Hematopoietic multipotent progenitor cell treated with erythropoietin and hydrocortisone succinate and interleukin-3 and kit ligand, for 6 days (in vitro differentiated cells): ENCODE measurements around the gene CD82.

Experiments used
- DNase-seq: peaks from one replicate; pipeline ENCODE4 v3.0.0-alpha.2; 2015

Gene CD82

GRCh38 chr11:44602891-44603310, 37.4 kb downstream of the CD82 start:
- no peak for DNase-seq

GRCh38 chr11:44604171-44604581, 38.7 kb downstream of the CD82 start:
- DNase-seq = no peak

DNA sequence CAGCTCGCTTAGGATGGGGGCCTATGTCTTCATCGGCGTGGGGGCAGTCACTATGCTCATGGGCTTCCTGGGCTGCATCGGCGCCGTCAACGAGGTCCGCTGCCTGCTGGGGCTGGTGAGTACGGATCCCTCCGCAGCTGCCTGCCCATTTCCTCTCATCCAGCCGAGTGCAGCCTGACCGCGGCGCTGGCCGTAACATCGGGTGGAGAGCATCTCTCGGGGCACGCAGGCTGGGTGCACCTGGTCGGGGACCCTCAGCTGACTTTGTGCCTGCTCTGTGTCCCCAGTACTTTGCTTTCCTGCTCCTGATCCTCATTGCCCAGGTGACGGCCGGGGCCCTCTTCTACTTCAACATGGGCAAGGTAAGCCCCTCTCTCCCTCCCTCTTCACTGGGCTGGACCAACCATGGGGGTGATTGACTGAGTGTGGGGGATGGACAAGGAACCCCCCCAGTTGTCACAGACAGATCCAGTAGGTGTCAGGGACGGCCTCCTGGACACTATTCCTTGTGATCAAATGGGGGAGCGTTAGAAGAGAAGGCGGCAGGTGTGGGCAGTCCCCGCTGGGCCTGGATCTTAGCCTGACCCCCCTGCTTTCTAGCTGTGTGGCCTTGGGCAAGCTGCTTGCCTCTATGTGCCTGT, 39.7 kb downstream of the CD82 start:
- DNase-seq = no peak

GRCh38 chr11:44605965-44606364, 40.5 kb downstream of the CD82 start:
- DNase-seq = no peak

- no peak for DNase-seq
Observed at GRCh38 chr11:44606472-44606871, 41.0 kb downstream of the CD82 start.

DNA sequence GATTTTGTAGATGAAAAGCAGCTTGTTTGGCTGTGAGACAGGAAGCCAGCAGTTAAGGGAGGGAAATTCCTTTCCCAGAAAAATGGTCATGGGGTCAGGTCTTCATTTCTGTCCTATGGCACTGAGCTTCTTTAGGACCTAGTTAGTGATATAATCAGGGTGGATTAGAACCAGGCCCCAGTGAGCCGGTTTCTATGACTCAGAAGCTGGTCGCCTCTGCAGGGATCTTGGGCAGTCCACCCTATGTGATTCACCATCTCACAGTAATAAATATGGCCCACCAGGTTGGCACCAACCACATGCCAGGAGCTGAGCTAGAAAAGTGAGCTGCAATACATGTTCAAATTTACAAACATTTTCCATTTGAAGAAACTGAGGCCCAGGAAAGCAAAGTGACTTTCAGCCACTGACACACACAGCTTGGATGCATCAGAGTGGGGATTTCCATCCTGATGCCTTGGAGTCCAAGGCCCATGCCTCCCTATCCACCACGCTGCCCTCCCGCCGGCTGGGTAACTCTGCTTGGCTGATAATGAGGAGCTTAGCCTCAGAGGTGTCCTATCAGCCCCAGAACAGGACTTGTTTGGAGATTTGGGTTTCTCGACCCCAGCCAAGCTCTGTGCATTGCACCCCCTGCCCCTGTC, 42.0 kb downstream of the CD82 start:
- peak; percentile 55 for DNase-seq

DNA sequence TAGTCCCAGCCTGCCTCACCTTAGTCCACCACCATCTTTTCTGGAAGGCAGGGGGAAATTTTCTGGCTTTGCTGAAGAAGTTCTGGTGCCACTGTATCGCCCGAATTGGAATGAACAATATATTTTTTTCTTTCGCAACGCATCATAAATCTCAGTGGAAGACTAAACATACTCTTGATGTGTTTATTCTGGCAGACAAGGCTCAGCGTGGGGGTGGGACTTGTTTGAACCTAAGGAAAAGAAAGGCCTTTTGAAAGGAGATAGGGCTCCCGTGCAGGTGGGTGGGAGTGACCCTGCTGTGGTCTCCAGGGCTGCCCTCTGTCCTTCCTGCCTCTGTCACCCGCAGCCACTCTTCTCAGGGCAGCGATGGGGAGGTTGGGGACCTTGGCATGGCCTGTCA, 42.5 kb downstream of the CD82 start:
- no peak for DNase-seq

DNA sequence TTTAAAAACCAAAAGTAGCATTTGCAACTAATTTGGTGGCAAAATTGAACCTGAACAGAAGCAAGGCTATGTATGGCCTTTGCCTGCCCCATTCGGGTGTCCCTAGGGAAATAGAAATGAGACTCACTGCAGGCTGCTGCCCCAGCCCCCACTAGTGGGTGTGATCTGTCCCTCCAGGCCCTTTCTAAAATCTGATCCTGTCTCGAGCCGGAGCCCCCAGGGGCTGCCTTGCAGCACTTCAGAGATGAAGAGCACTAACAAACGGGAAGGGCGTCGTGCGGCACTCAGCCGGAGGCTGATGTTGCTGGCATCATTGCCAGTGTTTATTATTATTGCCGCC, 43.2 kb downstream of the CD82 start:
- DNase-seq = no peak

DNA sequence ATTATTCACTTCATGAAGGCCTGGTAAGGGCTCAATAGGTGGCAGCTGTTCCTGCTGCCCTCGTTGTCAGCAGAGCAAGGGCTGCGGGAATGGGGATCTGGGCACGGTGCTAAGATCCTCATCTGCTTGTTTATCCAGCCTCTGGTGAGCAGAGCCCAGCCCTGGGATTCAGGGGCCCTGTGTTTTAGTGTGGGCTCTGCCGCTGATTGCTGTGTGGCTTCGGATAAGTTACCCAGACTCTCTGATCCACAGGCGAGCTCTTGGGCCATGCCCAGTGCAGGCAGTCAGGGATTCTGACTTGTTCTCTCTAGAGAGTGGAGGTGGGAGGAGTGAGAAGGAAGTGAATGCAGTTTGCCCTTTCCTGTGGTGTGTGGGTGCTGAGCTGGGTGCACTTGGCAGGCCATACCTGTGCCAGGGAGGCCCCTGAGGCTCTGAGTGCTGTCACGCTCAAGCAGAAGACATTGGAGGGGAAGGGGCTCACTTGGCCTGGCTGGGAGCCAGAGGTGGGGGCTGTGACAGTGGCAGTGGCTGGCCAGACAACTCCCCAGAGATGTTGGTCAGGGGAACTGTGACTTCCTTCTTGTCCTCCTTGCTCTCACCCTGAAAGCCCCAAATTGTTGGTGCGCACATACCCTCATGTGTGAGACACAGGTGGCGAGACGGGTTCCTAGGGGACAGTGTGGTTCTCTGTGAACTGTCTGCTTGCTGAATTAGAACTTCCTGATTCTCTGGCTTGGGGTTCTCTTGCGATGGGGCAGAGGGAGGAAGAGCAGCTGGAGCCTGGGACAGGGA, 43.7 kb downstream of the CD82 start:
- no peak for DNase-seq

- DNase-seq = no peak
Observed at GRCh38 chr11:44609783-44610155, 44.3 kb downstream of the CD82 start.

GRCh38 chr11:44610186-44610955, 44.9 kb downstream of the CD82 start:
- DNase-seq = no peak

GRCh38 chr11:44611088-44611487, 45.6 kb downstream of the CD82 start:
- DNase-seq = no peak

DNA sequence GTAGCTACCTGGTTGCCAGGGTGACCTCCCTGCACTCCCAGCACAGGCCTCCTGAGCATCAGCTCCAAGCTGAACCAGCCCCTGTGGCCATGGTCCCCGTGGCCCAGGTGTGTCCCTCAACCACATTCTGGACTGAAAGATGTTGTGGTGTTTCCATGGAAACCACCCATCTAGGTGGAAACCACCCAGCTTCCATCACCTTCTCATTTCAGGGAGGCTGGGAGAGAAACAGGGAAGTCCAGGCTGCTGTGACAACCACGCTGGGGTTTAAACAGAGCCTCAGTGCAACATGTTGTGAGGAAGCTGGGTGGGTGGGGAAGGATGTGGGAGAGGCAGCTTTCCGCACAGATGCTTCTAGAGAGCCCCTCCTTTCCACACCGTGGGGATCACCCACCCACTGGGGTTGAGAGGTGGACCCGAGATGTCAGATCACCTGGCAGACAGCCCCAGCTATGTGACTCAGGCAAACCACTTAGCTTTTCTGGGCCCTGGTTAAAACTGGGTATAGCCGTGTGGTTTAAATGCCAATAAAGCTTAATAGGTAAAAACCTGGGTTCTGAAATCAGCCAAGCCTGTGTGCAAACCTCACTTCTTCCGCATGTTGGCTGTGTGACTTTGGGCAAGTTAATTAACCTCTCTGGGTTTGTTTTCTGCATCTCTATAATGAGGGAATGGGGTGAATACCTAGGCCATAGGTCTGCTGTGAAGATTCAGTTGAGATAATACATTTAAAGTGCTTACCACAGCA, 46.4 kb downstream of the CD82 start:
- peak; percentile 24 for DNase-seq

- DNase-seq = peak; percentile 84
Observed at GRCh38 chr11:44613153-44613552, 47.7 kb downstream of the CD82 start.

GRCh38 chr11:44614281-44614775, 48.9 kb downstream of the CD82 start:
- peak; percentile 88 for DNase-seq

DNA sequence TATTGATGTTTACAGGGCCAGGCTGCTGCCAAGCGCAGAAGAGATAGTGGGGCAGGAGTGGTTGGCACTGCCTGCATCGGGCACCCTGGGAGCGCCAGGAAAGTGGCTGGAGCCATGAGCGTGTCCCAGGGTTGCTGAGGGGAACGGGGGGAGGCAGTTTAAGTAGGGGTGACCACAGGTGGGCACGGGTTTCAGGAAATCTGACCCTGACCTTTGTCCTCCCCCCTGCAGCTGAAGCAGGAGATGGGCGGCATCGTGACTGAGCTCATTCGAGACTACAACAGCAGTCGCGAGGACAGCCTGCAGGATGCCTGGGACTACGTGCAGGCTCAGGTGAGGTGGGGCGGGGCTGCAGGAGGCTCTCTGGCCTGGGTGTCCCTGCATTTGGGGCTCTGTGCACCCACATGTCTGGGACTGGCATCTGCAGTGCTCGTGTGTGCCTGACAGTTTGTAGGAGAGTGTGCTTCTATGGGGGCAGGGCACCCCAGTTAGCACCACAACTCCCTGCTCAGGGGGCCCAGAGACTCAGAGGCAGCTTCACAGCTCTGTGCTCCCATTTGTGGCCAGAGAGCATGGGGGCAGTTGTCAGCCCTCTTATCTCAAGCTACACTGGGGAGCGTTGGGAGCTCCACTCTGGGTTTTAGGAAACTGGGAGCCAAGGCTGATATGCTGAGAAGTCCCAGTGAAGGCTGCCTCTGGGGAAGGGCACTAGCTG, 49.7 kb downstream of the CD82 start:
- DNase-seq = peak; percentile 63

DNA sequence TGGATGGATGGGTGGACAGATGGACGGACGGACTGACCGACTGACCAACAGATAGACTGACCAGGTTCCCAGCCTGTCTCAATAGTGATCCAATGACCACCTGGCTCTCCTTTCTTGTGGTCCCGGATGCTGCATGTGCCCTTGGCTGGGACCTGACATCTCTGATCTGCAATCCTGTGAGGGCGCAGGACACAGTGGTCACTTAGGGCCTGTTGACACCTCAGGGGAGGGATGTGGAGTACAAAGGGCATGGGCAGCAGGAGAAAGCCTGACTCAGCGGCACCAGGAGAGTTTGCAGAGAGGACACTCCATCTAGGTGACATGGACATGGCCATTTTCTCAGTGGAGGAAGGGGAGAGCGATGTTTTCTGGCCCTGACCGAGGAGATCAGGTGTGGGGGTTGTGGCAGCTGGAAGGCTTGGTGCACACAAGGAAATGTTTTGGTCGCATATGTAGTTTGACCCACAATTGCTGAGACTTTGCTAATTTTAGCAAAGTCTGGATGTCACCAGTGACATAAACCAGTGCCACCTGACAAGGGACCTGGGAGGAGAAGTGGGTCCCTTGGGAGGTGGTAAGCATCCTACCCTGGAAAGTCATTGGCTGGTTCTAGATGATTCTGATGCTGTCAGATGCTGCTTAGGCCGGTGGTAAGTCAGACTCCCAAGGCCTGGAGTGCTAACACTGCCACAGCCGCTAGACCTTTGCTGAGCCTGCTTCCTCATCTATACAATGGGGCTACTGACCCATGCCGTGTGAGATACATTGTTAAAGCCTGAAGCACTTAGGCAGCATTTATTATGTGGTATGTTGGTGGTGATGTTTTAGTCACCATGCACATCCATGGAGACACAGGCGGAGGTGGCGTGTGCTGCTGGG, 50.7 kb downstream of the CD82 start:
- no peak for DNase-seq

- no peak for DNase-seq
Observed at GRCh38 chr11:44617671-44618461, 52.4 kb downstream of the CD82 start.

GRCh38 chr11:44618561-44619425, 53.3 kb downstream of the CD82 start:
- no peak for DNase-seq
